ENCODE measurements around the gene PAH.

PAH gene

GRCh38 chr12:102917026-102917787 is at the start of gene PAH:
Gene PAH (minus strand): TSS chr12:102917244. CDS start chr12:102917130, 114 bp downstream.
- DNase-seq, result no peak

GRCh38 chr12:102966200-102966863 is 49.3 kb upstream of the PAH start:
- no peak for DNase-seq

- no peak for DNase-seq
Measured at GRCh38 chr12:102965281-102966155, 48.5 kb upstream of the PAH start.

GRCh38 chr12:102964872-102965271 is 47.8 kb upstream of the PAH start:
- DNase-seq, result no peak

GRCh38 chr12:102963796-102964195 is 46.8 kb upstream of the PAH start:
- DNase-seq, result no peak

GRCh38 chr12:102962986-102963385 is 45.9 kb upstream of the PAH start:
- DNase-seq, result no peak

GRCh38 chr12:102962532-102962931 is 45.5 kb upstream of the PAH start:
- DNase-seq, result no peak

GRCh38 chr12:102961466-102961855 is 44.4 kb upstream of the PAH start:
- DNase-seq, result no peak

- DNase-seq, result no peak
Measured at GRCh38 chr12:102960766-102961465, 43.9 kb upstream of the PAH start.

GRCh38 chr12:102959391-102959790 is 42.3 kb upstream of the PAH start:
- DNase-seq, result no peak

- DNase-seq, result no peak
Measured at GRCh38 chr12:102958830-102959176, 41.8 kb upstream of the PAH start.

- DNase-seq, result no peak
Measured at GRCh38 chr12:102958073-102958829, 41.2 kb upstream of the PAH start.

- DNase-seq, result no peak
Measured at GRCh38 chr12:102957339-102958050, 40.5 kb upstream of the PAH start, which contains the start of gene ASCL1. Gene ASCL1 (plus strand): TSS chr12:102957674. CDS start chr12:102958245, 571 bp downstream.

GRCh38 chr12:102956738-102957327 is 39.8 kb upstream of the PAH start:
- no peak for DNase-seq

- DNase-seq, result no peak
Measured at GRCh38 chr12:102955926-102956737, 39.1 kb upstream of the PAH start.

GRCh38 chr12:102954134-102954533 is 37.1 kb upstream of the PAH start:
- DNase-seq, result no peak

- DNase-seq, result no peak
Measured at GRCh38 chr12:102953221-102953620, 36.2 kb upstream of the PAH start.

GRCh38 chr12:102951841-102952240 is 34.8 kb upstream of the PAH start:
- DNase-seq, result no peak

- DNase-seq, result no peak
Measured at GRCh38 chr12:102950950-102951619, 34.0 kb upstream of the PAH start.

Data from CD4-positive, alpha-beta T cell treated with Interleukin-15 for 1 hour (primary cell).